H1 (cell line): ENCODE data around the gene ARHGEF3.

Experiments
- CTBP2 ChIP-seq: IDR thresholded peaks from 2 replicates; pipeline ENCODE4 v1.7.0; 2011; ENCODE audit warnings: borderline replicate concordance, mild to moderate bottlenecking, moderate library complexity, mixed read lengths, low read length; ENCODE audit not compliant: insufficient read depth, insufficient read length
- EP300 ChIP-seq, 2 experiments: IDR thresholded peaks; 1 replicate in 1 of 2; 2 replicates in 1 of 2; pipeline ENCODE4 v1.6.1; 2011 to 2012; ENCODE audit warnings: low read depth in 2 of 2, low read length in 2 of 2, mild to moderate bottlenecking in 2 of 2, borderline replicate concordance in 1 of 2, inconsistent platforms in 1 of 2, moderate library complexity in 1 of 2
- GABPA ChIP-seq: IDR thresholded peaks from 2 replicates; pipeline ENCODE4 v1.6.1; 2011; ENCODE audit warnings: mild to moderate bottlenecking, low read length, moderate library complexity, borderline replicate concordance; ENCODE audit not compliant: insufficient read depth
- HDAC6 ChIP-seq: IDR thresholded peaks from one replicate; pipeline ENCODE4 v1.7.1; 2012; ENCODE audit warnings: low read depth, mild to moderate bottlenecking, inconsistent platforms, low read length, moderate library complexity
- JUND ChIP-seq: IDR thresholded peaks from 2 replicates; pipeline ENCODE4 v1.6.1; 2011; ENCODE audit warnings: mild to moderate bottlenecking, improper control_type of control experiment, low read length
- KDM5A ChIP-seq: fragments of 200-600 bp; IDR thresholded peaks from 2 replicates; pipeline ENCODE4 v1.7.1; 2012; ENCODE audit warnings: mild to moderate bottlenecking, low read length, inconsistent platforms, mixed read lengths
- MAFK ChIP-seq: IDR thresholded peaks from 2 replicates; pipeline ENCODE4 v1.6.1; 2012; ENCODE audit warnings: low read depth, mild to moderate bottlenecking, improper control_type of control experiment, low read length
- PHF8 ChIP-seq: fragments of 200-600 bp; sonication (generic); conservative IDR thresholded peaks from 2 replicates; pipeline ENCODE4 v1.7.1; 2012; ENCODE audit warnings: low read depth, mild to moderate bottlenecking, inconsistent platforms, low read length, moderate library complexity
- POLR2A ChIP-seq, 2 experiments: IDR thresholded peaks; 1 replicate in 1 of 2; 2 replicates in 1 of 2; pipeline ENCODE4 v1.6.1; 2011; ENCODE audit warnings: low read depth in 2 of 2, low read length in 2 of 2, mild to moderate bottlenecking in 2 of 2; ENCODE audit errors: control extremely low read depth in 1 of 2
- RAD21 ChIP-seq, 2 experiments: IDR thresholded peaks in 1 of 2; conservative IDR thresholded peaks in 1 of 2; 2 replicates each; pipeline ENCODE4 v1.6.1; 2011; ENCODE audit warnings: low read depth in 2 of 2, low read length in 2 of 2, improper control_type of control experiment in 1 of 2, inconsistent platforms in 1 of 2, mild to moderate bottlenecking in 1 of 2, moderate library complexity in 1 of 2
- SP1 ChIP-seq: IDR thresholded peaks from 2 replicates; pipeline ENCODE4 v1.6.1; 2011; ENCODE audit warnings: low read depth, low read length
- TF ChIP-seq, protein P1 (sequence below), 3 experiments: IDR thresholded peaks; 1 replicate in 2 of 3; 2 replicates in 1 of 3; pipeline versions ENCODE4 v1.5.1 to v1.6.1; 2011; ENCODE audit warnings: low read length in 3 of 3, mild to moderate bottlenecking in 3 of 3, inconsistent platforms in 2 of 3, low read depth in 1 of 3, moderate library complexity in 1 of 3; ENCODE audit not compliant: insufficient read depth in 1 of 3; ENCODE audit errors: control extremely low read depth in 1 of 3
- TF ChIP-seq, protein P2 (sequence below): IDR thresholded peaks from 2 replicates; pipeline ENCODE4 v1.6.1; 2012; ENCODE audit warnings: inconsistent platforms

GRCh38 chr3:56782215-56782614 is 19.5 kb downstream of the ARHGEF3 start:
- no peak for TF ChIP-seq PHF8
- TF ChIP-seq MAFK: no peak
- no peak for TF ChIP-seq HDAC6
- TF ChIP-seq POLR2A (IDR thresholded peaks at IDR 0.05; ENCODE audit: control extremely low read depth in 1 of 2, low read depth in 2 of 2, low read length in 2 of 2): no peak
- TF ChIP-seq EP300 (IDR thresholded peaks at IDR 0.05; ENCODE audit: borderline replicate concordance in 1 of 2, low read depth in 2 of 2, low read length in 2 of 2): no peak
- TF ChIP-seq SP1: no peak
- no peak for TF ChIP-seq JUND
- TF ChIP-seq, protein P1, sequence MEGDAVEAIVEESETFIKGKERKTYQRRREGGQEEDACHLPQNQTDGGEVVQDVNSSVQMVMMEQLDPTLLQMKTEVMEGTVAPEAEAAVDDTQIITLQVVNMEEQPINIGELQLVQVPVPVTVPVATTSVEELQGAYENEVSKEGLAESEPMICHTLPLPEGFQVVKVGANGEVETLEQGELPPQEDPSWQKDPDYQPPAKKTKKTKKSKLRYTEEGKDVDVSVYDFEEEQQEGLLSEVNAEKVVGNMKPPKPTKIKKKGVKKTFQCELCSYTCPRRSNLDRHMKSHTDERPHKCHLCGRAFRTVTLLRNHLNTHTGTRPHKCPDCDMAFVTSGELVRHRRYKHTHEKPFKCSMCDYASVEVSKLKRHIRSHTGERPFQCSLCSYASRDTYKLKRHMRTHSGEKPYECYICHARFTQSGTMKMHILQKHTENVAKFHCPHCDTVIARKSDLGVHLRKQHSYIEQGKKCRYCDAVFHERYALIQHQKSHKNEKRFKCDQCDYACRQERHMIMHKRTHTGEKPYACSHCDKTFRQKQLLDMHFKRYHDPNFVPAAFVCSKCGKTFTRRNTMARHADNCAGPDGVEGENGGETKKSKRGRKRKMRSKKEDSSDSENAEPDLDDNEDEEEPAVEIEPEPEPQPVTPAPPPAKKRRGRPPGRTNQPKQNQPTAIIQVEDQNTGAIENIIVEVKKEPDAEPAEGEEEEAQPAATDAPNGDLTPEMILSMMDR (IDR thresholded peaks at IDR 0.05; ENCODE audit: control extremely low read depth in 1 of 3, insufficient read depth in 1 of 3, low read depth in 1 of 3, low read length in 3 of 3): no peak
- TF ChIP-seq GABPA: no peak
- TF ChIP-seq KDM5A: no peak
- no peak for TF ChIP-seq RAD21 (IDR thresholded peaks at IDR 0.05 in 1 of 2, conservative IDR thresholded peaks at IDR 0.05 in 1 of 2; ENCODE audit: low read depth in 2 of 2, low read length in 2 of 2)
- TF ChIP-seq CTBP2: no peak
- TF ChIP-seq, protein P2, sequence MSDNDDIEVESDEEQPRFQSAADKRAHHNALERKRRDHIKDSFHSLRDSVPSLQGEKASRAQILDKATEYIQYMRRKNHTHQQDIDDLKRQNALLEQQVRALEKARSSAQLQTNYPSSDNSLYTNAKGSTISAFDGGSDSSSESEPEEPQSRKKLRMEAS: no peak
